Activated T-cell treated with anti-CD3 and anti-CD28 coated beads for 48 hours (primary cell): Measurements from ENCODE around the gene WNT5B.
"Not testable (repeated sequence)": the region's sequence is repeated elsewhere in the genome, so short reads cannot be mapped to it uniquely, and the experiment has no call there.

Experiments used
- DNase-seq: peaks from one replicate; pipeline ENCODE4 v3.0.0-alpha.2; 2020; ENCODE audit warnings: low read depth

WNT5B gene

DNA sequence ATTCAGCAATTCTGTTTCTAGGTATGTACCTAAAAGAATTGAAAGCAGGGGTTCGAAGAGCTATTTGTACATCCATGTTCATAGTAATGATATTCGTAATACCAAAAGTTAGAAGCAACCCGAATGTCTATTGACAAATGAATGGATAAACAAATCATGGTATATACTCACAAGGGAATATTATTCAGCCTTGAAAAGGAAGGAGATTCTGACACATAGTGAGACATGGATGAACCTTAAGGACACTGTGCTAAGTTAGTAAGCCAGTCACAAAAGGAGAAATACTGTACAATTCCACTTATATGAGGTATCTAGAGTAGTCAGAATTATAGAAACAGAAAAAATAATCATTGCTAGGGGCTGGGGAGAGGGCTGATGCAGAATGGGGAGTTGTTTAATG, 30.3 kb upstream of the WNT5B start:
- no peak for DNase-seq

DNA sequence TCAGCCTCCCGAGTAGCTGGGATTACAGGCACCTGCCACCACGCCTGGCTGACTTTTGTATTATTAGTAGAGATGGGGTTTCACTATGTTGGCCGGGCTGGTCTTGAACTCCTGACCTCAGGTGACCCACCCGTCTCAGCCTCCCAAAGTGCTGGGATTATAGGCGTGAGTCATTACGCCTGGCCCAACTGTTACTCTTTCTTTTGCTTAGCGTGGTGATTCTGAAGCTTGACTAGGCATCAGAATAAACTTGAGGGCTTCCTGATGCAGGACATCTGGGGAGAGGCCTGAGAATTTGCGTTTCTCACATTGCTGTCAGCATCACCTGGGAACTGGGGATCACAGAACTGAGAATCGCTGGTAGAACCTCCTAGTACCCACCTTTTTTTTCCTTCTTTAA, 26.3 kb upstream of the WNT5B start:
- DNase-seq: not testable (repeated sequence)

DNA sequence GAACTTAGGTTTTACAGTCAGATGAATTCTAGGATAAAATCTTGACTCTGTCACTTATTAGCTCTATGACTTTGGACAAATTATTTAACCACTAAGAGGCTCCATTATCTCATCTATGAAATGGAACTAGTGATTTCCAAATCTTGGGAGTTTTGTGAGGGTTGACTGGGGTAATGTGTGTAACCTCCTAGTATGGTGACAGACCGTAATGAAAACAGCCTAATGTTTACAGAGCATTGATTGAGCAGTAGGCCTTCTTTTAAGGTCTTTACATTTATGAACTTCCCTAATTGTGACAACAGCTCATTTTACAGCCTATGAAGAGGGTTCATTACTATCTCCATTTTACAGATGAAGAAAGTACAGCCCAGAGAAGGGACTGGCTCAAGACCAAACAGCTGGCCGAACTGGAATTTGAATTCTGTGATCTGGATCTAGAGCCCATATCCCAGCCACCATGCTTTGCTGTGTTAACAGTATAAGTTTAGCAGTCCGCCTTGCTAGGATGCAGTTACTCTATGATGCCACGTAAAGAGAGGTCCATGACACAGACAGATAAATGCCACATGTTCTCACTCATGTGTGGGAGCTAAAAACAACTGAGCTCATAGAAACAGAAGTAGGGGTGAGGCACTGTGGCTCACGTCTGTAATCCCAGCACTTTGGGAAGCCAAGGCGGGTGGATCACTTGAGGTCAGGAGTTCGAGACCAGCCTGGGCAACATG, 25.6 kb upstream of the WNT5B start:
- no peak for DNase-seq

DNA sequence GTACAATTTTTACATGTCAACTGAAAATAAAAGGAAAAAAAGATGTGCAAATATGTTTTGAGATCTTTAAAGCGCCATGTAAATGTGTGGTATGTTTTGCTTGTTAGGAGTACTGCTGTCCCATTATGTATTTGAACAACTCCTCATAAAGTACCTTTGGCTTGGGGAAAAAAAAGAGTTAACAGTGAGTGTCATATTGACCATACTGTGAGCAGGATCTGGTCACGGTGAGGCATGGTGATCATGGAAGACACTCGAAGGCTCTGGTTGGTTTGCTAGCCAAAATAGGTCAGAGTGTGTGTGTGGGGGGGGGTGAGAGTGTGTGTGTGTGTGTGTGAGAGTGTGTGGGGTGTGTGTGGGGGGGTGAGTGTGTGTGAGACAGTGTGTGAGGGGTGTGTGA, 24.6 kb upstream of the WNT5B start:
- no peak for DNase-seq

DNA sequence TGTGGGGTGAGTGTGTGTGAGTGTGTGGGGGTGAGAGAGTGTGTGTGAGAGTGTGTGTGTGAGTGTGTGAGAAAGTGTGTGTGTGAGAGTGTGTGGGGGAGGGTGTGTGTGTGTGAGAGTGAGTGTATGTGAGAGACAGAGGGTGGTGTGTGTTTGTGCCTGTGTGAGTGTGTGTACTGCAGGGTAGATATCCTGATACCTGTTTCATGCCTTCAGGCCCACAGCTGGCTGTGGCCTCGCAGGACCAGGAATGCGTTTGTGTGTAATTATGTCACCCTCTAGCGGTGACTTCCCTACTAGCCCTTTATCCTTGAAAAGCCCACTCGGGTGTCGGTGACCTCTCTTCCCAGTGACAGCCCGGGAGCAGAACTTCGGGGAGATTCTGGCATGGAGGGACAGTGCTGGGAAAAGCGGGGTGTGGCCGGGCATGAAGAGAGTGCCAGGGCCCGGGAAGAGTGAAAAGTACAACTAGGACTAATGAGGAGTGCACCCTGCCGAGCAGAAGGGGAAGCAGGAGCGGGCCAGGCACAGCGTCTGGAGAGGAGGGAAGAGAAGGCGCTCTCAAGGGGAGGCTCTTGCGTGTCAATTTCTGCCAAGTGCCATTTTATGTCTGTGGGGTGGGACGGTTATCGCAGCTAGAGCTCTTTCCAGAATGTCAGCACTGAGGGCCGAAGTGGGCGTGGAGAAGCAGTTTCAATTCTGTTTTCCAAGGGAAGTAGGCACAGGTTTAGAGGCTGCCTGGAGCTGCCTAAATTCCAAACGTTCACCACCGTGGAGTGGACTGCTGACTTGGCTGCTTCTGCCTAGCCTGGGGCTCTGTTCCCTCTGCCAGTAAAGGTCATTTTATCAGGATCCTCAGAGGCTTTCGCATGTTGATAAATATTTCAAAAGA, 23.7 kb upstream of the WNT5B start:
- DNase-seq: peak; percentile 33

DNA sequence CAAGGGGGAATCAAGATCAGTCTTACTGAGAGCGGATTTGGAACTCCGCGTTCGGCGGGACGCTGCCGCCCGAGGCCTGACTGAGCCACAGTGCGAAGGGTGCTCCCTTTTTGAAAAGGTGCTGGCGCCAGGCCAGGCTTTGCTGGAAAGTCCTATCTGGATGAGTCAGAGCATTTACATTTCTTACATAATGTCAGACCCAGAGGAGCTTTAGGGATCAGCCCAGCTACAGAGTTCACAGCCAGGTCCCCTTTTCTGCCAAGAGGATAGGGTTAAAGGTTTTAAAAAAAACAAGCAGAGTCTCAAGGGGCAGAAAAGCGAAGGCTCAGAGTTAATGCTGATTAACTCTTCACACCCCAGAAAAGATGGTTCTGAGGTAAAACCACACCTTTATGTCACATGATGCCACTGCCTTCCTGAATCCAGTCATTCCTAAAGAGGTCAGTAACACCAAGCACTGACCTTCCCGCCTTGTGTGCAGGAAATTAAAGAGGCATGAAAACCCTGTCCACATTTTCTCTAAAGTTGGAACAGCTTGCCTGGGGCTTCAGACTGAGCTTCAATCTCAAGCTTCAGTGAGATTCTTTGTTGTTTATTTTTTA, 22.9 kb upstream of the WNT5B start:
- DNase-seq: no peak

DNA sequence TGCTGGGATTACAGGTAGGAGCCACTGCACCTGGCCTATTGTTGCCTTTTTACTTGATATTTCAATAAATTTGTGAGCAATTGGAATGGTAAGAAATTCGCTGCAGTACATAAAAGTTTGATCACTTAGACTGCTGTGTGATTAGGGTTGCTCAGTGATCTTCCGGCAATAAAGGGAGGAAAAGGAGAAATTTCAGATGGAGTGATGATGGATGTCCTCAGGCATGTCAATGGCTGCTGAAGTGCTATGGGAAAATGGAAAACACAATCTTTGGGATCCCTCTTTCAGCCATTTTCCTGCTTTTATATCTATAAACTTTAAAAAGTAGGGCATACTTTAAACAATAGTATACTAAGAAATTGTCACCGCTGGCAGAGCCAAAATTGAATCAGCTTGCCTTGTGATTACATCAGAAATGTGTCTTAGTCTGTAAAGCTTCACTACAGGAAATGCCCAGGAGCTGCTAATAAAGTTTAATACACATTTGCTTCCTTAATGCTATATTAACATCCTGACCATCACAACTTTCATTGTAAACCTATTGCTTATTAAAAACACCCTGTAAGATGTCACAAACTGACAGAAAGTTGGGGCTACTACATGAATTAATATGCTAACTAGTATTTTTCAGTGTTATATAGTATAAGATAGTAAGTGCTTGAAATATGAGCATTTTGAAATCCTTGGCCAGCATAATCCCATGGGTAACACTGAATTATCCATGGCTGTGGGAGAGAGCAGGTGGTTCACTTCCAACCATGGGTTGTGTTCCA, 20.9 kb upstream of the WNT5B start:
- no peak for DNase-seq

DNA sequence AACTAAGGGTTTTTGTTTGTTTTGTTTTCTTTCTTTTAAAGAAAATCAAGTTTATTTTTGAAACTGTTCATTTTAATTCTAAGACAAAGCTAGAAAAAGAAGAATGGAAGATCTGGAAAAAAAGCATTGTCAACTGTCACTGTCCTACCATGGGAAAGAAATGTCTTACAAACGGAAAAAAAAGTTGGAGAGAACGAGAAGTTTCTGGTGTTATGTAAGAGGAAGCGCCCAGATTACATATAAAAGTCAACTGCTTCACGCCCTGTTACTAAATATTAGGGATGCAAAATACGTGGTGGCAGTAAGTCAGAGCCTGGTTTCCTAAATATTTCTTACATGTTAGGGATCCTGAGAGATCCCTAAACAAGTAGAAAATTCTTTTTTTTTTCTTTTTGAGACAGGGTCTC, 20.3 kb upstream of the WNT5B start:
- DNase-seq: no peak

DNA sequence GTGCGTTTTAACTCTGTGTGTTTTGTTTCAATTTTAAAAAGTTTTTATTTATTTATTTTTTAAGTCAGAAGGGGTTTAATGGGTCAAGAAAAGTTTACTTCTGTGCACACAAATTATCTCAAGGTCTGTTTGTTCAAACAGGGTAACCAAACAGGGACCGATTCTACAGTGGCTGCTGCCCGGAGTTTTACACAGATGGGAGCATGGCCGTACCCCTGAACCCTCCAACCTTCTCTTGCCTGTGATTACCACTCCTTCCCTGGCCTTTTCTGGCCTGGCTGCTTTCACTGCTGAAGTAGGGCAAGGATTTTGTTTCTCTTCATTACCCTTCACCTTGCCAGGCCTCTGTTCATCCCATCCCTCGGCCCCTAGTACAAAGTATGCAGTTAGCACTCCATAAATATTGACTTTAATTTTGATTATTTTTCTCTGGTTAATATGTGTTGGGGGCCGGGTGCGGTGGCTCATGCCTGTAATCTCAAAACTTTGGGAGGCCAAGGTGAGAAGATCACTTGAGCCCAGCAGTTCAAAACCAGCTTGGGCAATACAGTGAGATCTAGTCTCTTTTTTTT, 18.9 kb upstream of the WNT5B start:
- no peak for DNase-seq

DNA sequence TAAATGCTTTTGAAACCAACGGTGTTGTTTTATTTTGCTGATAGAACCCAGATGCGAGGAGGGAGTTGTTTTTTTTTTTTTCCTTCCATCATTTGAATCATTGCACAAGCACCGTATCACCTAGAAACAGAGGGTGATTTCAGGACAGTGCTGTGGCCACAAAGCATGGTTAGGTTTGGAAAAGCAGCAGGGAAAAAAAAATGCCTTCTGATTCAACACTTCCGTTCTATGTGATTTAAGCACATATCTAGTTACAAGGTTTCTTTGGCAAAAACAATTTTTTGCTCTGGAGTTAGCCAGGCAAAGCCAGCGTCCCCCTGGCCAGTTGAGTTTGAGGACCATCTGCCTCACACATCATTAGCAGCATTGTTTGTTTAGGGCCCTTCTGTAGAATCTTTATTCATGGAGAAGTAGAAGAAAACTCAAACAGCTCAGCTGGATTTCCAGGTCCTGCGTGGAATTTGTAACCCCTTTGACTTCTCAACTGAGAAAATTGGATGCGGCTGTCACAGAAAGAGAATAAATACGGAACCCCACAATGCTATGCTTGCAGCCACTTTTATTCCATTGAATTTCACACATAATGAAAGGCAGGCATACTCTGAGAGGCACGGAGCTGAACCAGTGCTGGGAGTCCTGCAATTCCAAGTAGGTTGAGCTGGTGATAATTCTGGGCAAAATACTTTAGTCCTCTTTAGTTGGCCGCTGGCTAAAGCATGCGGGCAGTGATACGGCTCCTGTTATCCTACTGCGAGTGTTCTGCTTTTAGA, 17.0 kb upstream of the WNT5B start:
- no peak for DNase-seq

DNA sequence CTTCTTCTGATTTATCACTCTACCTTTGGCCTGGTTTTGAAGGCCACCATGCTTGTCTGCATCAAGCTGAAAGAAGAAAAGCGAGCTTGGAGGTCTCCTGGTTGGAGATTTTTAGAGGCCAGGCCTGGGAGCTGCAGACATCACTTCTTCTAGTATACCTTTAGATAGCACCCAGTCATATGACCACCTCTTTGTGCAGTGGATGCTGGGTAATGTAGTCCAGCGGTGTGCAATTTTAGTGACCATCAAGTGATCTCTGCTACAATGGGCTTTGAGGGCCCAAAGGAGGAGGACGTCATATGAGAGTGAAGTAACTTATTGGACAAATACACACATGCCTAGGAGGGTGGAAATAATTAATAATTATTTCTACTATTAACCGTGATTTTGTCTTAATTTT, 15.2 kb upstream of the WNT5B start:
- DNase-seq: no peak

DNA sequence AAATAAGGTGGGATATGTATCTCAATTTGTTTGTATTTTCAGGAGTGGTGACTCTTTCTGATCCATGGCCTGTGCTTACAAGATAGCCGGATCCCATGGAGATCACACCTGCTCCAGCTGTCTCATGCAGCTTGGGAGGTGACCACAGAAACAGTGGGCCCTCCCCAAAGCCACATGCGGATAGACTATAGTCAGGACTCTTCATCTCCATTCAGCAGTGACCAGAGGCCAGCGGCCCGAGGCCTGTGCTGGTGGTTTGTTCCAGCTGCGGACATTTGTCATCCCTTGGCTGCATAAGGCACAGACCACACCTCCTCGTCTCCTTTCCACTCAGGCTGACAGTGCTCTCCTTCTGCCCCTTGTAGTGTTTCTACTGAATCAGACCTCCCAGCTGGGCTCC, 14.7 kb upstream of the WNT5B start:
- no peak for DNase-seq

DNA sequence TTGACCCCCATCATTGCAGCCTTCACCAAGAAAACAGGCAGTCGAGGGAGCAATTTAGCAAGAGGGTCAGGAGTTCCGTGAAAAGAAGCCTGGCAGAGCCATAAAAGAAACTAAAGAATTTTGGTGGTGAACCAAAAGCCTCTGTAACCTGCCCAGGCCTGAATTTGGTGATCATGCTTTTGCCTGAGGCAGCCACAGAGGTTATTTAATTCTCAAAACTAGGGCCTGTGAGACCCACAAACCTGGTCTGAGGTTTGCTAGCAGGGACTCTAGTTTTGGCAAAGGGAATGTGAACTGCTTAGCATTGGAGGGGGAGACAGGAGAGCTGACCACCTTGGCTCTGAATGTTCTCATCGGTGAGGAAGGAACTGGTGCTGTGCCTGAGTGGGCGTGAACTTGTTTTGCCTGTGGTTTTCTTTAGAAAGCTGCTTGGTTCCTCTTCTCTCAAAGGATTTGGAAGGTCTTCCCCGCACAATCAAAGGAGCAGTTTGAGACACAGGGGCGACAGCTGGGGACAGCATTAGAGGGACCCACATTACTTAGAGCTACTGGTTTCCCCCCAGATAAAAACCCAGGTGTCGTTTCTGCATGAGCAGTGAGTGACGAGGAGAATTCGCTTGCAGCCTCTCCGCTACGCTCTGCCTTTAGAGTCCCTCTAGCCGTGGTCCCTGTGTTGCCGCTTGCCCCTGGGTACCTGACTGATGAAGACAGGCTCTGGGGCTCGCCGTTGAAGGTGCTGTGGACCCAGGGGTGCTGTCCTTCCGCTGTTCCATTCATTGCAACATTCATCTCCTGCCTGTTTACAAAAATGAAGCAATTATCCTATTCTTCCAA, 12.6 kb upstream of the WNT5B start:
- no peak for DNase-seq

DNA sequence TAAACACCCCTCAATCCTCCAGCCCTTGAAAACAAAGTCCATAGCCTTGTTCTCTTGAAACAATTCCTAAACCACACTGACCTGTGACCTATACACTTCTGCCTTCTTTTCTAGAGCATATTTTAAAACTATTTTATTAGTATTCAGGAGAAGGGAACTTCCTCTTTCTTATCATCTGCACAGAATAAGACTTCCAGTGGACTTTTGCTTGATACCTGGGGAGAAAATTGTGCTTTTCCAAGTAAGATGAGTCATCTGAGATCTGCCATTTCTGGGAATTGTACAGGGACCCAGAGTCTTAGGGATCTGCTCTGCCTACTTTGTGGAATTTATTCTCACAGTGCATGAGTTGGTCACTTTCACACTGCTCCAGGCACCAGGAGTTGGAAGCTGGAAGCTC, 10.5 kb upstream of the WNT5B start:
- no peak for DNase-seq

DNA sequence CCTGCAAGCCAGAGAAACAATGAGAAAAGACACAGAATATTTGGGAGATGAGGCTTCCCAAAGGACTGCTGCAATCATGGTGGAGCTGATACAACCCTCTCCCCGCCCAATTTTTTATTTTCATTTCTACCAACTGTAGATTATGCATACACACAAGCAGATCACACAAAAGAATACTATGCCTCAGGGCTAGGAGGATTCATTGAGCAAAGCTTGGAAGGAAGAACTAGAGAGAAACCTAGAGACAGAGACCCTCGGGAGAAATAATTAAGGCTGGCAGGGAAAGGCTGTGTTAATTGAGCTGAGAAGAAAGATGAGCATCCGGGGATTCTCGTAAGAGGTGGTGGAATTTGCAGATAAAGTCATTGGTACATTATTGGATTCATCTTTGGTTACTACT, 9.9 kb upstream of the WNT5B start:
- DNase-seq: no peak

DNA sequence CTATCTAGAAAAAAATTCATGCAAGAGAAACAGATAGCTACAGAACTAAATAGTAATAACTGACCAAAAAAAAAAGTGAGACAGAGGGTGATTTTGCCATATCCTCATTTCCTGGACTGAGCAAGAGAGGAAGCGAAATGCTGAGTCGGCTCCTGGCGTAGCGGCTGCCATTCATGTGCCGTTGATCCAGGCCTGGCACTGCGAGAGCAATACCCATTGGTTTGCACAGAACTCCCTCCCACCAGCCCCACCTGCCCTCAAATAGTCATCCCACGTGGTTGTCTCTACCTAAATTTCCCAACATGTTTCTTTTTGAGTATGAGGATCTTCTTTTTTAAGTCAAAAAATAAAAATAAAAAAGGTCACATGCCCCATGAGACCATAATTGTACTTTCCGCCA, 9.4 kb upstream of the WNT5B start:
- DNase-seq: no peak

DNA sequence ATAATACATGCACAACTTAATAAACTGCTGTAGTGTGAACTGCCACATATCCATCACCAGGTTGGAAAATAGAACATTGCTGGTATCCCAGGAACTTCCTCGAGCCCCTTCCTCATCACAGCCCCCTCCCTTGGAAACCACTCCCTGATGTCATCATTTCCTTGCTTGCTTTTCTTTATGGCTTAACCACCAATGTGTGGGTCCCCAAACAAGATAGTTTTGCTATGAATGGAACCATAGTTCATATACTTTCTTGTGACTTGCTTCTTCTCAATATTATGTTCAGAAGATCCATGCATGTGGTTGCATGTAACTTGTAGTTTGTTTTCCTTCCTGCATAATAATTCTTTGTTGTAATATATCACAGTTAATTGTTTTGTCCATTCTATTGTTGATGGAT, 8.9 kb upstream of the WNT5B start:
- no peak for DNase-seq

DNA sequence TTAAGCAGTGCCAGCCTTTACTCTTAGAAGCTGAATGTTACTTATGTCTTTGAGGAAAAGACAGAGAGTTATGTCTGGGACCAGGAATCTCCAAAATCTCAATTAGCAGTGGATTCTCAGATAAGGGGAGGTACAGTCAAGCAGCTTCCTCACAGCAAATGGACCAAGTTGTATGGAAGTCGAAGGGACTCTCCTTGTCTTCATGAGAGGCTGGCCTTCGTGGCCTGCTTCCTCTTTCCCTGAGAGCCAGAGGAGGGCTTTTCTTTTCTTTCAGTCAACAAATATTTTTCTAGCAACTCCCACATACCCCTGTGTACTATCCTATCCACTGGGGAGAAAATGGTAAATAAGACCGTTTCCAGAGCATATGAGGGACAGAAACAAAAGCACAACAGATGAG, 6.6 kb upstream of the WNT5B start:
- DNase-seq: no peak

DNA sequence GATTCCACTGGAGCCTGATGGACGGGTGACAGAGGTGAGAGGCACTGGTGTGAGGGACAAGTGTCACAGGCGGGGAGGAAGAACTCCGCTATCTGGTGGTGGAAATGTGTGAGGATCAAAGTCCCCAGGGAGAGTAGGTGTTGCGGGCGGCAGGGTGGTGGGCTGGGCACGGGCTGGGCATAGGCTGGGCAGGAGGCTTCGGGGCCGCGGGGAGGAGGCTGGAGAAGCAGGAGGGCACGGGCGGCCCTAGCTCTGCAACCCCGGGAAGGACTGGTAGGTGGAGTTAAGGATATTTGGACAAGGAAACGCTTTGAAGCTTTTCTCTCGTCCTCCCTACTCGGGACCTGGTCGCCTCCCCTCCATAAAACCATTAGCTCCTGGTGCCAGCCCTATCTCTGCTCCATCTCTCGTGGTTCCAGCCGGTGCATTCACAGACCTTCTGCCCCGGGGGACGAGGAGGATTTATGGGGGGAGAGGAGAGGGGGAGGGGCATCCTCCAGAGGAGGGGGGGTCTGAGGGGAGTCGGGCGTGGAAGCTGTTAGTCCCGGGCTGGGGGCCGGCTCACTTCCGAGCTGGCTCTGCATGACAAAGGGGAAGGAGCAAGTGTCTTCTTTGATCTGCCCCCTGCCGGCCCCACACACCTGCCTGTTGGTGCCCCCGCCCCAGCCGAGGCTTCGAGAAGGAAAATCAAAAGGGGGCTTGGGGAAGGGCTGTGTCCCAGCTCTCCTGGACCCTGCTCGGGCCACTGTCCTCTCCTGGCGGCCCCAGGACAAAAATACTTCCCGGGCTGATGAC, 504 bp downstream of the WNT5B start:
- DNase-seq: no peak
